Pancreas (tissue), 10 donors: ENCODE results near the gene ITPR1. TPM values are rescaled to one million over a fixed set of nuclear protein-coding genes. Genes with fewer than 3 reads are reported as not detected.
A peak's percentile ranks its signal among the peaks of the same experiment; 100 is the strongest.

ENCODE experiments used
- ATAC-seq, 4 donors: fragments of 200-7000 bp; cut with Tn5 transposase; one replicate each; pipeline versions ENCODE4 v1.8.0 to v1.9.1; 2020; ENCODE audit warnings: mild to moderate bottlenecking in 4 of 4, moderate library complexity in 4 of 4
- DNase-seq, 6 donors: peaks; one replicate each; pipeline ENCODE4 v3.0.0-alpha.2; 2020
- FAIRE-seq: peaks from 2 replicates; lab custom pipeline; 2012; peaks lifted over from hg19 to GRCh38; lab: Jason Lieb, UNC
- H3K27ac ChIP-seq, 4 donors: fragments of 200-600 bp; sonication (generic); 1 replicate in 3 of 4; 2 replicates in 1 of 4; pipeline versions ENCODE4 v1.5.0 to v1.8.0; 2020
- H3K27me3 ChIP-seq, 4 donors: fragments of 200-600 bp; one replicate each; pipeline ENCODE4 v1.8.0; 2021
- H3K36me3 ChIP-seq, 3 donors: fragments of 200-600 bp; sonication (generic) in 1 of 3; one replicate each; pipeline versions ENCODE4 v1.5.0 to v1.8.0; 2020 to 2021
- H3K4me1 ChIP-seq, 3 donors: fragments of 200-600 bp; one replicate each; pipeline ENCODE4 v1.8.0; 2021
- H3K4me3 ChIP-seq, 4 donors: fragments of 200-600 bp; sonication (generic) in 2 of 4; one replicate each; pipeline versions ENCODE4 v1.5.0 to v1.8.0; 2020 to 2021
- H3K9me3 ChIP-seq, 4 donors: fragments of 200-600 bp; one replicate each; pipeline ENCODE4 v1.8.0; 2021
- CTCF ChIP-seq, 4 donors: fragments of 200-600 bp; sonication (generic) in 3 of 4; IDR thresholded peaks; one replicate each; pipeline versions ENCODE4 v1.5.0 to v1.8.0; 2021; ENCODE audit warnings: antibody characterized with exemption in 4 of 4
- WGBS, 2 donors: extraction: QIAGEN DNeasy Blood & Tissue Kit; methylation state at CpG; one replicate each; pipeline ENCODE4 v1.1.7; 2013; 5-methylcytosine and 5-hydroxymethylcytosine counted together
- intact Hi-C, 3 donors: fragments of 100-400 bp; cut with DNase I; formaldehyde crosslinking; loops; one replicate each; pipeline versions ENCODE4 v1.11.1 to v1.14.2; 2022
- polyA plus RNA-seq, 2 donors: library from polyadenylated mRNA; stranded (reverse); fragments of 200-250 nt; gene quantifications; one replicate each; pipeline ENCODE4 v1.2.3, GENCODE V29; 2013
- total RNA-seq, 6 donors: library from RNA; stranded (reverse); fragmentation: NEBNext Ultra II Directional in 4 of 6; extraction: Animal tissue kit (Norgen Biotek cat#: 25700) in 4 of 6; gene quantifications; one replicate each; pipeline versions ENCODE4 v1.2.1 to v1.2.4, GENCODE V29; 2021 to 2023
- donor health status: healthy with polysubstance abuse.
- donor health status: DM: no; HTN: no; CAD: no; lungs with moderate emphysema.
- donor health status: DM: no; HTN: no; CAD: no.
- donor health status: control.
- donor health status: control.
- donor health status: Bipolar disorder and iron deficiency.
- donor health status: DM: yes; HTN: yes; CAD: no.
- donor health status: DM: no; HTN: no; CAD: no.
- donor health status: DM: no; HTN: no; CAD: no.
- donor health status: DM: yes; HTN: yes; CAD: no.

Gene ITPR1
- total and polyA plus RNA-seq, 8 donors, result 4.5 to 19.1 (median 10.1) TPM

GRCh38 chr3:4564270-4564669 lies 71.1 kb downstream of the ITPR1 start:
- intact Hi-C loops, result no loop called here
- ATAC-seq (no peak), FAIRE-seq (no peak), DNase-seq (no peak)
- 93 to 94% methylated on average over 7 of the region's 7 CpGs for WGBS, 2 donors
- Histone ChIP-seq H3K36me3 (no peaks in the 10 kb centered on the region), H3K9me3 (no peaks in the 10 kb centered on the region), H3K4me3 (no peak overlapping the region), H3K27ac (no peak overlapping the region), H3K4me1 (peaks cover 0 to 7% (median 6%) of the 10 kb centered on the region in 3 donors), H3K27me3 (no peaks in the 10 kb centered on the region)
- TF ChIP-seq CTCF (IDR thresholded peaks at IDR 0.05), result no peak

GRCh38 chr3:4564928-4565586 lies 71.9 kb downstream of the ITPR1 start:
- FAIRE-seq (no peak), DNase-seq (no peak), ATAC-seq (peak; percentile 37 to 84 (median 56))
- Histone ChIP-seq H3K27me3 (no peaks in the 10 kb centered on the region), H3K36me3 (no peaks in the 10 kb centered on the region), H3K4me3 (no peak overlapping the region), H3K9me3 (no peaks in the 10 kb centered on the region), H3K27ac (peak overlapping the region in 2 of 4 donors; percentile 16 to 33), H3K4me1 (peaks cover 0 to 7% (median 6%) of the 10 kb centered on the region in 3 donors)
- 43 to 53% methylated on average over 5 of the region's 5 CpGs for WGBS, 2 donors
- intact Hi-C loops, result no loop called here
- TF ChIP-seq CTCF (IDR thresholded peaks at IDR 0.05), result no peak

GRCh38 chr3:4565809-4566501 lies 72.8 kb downstream of the ITPR1 start:
- FAIRE-seq, result no peak
- DNase-seq, result no peak
- no peak for TF ChIP-seq CTCF (IDR thresholded peaks at IDR 0.05)
- Histone ChIP-seq H3K36me3 (no peaks in the 10 kb centered on the region), H3K27ac (peak overlapping the region in 1 of 4 donors; percentile 29), H3K27me3 (no peaks in the 10 kb centered on the region), H3K4me1 (peaks cover 0 to 7% (median 6%) of the 10 kb centered on the region in 3 donors), H3K4me3 (no peak overlapping the region), H3K9me3 (no peaks in the 10 kb centered on the region)
- intact Hi-C loops, result no loop called here
- peak; percentile 44 to 61 (median 60) for ATAC-seq
- 35 to 42% methylated on average over 5 of the region's 5 CpGs for WGBS, 2 donors

GRCh38 chr3:4568841-4569240 lies 75.7 kb downstream of the ITPR1 start:
- no peak for ATAC-seq
- no peak overlapping the region for H3K4me3 ChIP-seq
- H3K4me1 ChIP-seq, result peaks cover 0 to 7% (median 6%) of the 10 kb centered on the region in 3 donors
- no peaks in the 10 kb centered on the region for H3K9me3 ChIP-seq
- no peak overlapping the region for H3K27ac ChIP-seq
- DNase-seq, result no peak
- no peak for TF ChIP-seq CTCF (IDR thresholded peaks at IDR 0.05)
- intact Hi-C loops, result no loop called here
- H3K27me3 ChIP-seq, result no peaks in the 10 kb centered on the region
- no peak for FAIRE-seq
- no peaks in the 10 kb centered on the region for H3K36me3 ChIP-seq
- 64 to 75% methylated on average over 3 of the region's 3 CpGs for WGBS, 2 donors
